Loucy (cell line): ENCODE results near the gene SLC39A10.

Source experiments
- EZH2phosphoT487 ChIP-seq: fragments of 200-600 bp; IDR thresholded peaks from 2 replicates; pipeline ENCODE4 v1.6.1; 2018; ENCODE audit warnings: antibody characterized with exemption, mild to moderate bottlenecking, moderate library complexity, borderline replicate concordance
- TF ChIP-seq, protein P1 (sequence below): fragments of 200-600 bp; sonication (generic); conservative IDR thresholded peaks from 2 replicates; pipeline ENCODE4 v1.5.1; 2014; ENCODE audit warnings: mild to moderate bottlenecking, antibody characterized with exemption, low read length

DNA sequence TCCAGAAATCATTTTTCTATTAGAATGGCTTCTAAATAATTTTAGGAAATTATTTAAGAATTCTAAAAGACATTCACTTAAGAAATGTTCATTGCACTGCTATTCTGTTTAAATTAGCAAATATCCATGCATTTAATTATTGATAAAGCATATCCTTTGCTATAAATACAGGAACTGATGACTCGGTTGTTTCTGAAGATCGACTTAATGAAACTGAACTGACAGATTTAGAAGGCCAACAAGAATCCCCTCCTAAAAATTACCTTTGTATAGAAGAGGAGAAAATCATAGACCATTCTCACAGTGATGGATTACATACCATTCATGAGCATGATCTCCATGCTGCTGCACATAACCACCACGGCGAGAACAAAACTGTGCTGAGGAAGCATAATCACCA is 59.4 kb downstream of the SLC39A10 start:
- TF ChIP-seq, protein P1, sequence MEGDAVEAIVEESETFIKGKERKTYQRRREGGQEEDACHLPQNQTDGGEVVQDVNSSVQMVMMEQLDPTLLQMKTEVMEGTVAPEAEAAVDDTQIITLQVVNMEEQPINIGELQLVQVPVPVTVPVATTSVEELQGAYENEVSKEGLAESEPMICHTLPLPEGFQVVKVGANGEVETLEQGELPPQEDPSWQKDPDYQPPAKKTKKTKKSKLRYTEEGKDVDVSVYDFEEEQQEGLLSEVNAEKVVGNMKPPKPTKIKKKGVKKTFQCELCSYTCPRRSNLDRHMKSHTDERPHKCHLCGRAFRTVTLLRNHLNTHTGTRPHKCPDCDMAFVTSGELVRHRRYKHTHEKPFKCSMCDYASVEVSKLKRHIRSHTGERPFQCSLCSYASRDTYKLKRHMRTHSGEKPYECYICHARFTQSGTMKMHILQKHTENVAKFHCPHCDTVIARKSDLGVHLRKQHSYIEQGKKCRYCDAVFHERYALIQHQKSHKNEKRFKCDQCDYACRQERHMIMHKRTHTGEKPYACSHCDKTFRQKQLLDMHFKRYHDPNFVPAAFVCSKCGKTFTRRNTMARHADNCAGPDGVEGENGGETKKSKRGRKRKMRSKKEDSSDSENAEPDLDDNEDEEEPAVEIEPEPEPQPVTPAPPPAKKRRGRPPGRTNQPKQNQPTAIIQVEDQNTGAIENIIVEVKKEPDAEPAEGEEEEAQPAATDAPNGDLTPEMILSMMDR, result no peak
- no peak for TF ChIP-seq EZH2phosphoT487
